Skeletal muscle satellite cell (primary cell): Measurements from ENCODE around the gene MS4A15. TPM values are rescaled to one million over a fixed set of nuclear protein-coding genes. Genes with fewer than 3 reads are reported as not detected.
"Not testable (repeated sequence)": the region's sequence is repeated elsewhere in the genome, so short reads cannot be mapped to it uniquely, and the experiment has no call there.

Source experiments
- H3K27me3 ChIP-seq: 2 replicates; pipeline ENCODE4 v1.7.0; 2013; ENCODE audit warnings: low read length; ENCODE audit not compliant: control insufficient read depth, insufficient read depth
- H3K36me3 ChIP-seq: 2 replicates; pipeline ENCODE4 v1.7.0; 2013; ENCODE audit warnings: mild to moderate bottlenecking, control low read depth, low read length; ENCODE audit not compliant: insufficient read depth
- H3K4me1 ChIP-seq: 2 replicates; pipeline ENCODE4 v1.7.0; 2013; ENCODE audit warnings: low read length; ENCODE audit not compliant: control insufficient read depth, insufficient read depth
- H3K4me2 ChIP-seq: 2 replicates; pipeline ENCODE4 v1.7.0; 2013; ENCODE audit warnings: mild to moderate bottlenecking, low read length
- H3K4me3 ChIP-seq: 2 replicates; pipeline ENCODE4 v1.7.0; 2013; ENCODE audit warnings: low read length
- H3K9ac ChIP-seq: 2 replicates; pipeline ENCODE4 v1.7.0; 2013; ENCODE audit warnings: mild to moderate bottlenecking, low read depth, low read length, moderate library complexity
- H3K9me3 ChIP-seq: replicated peaks from 2 replicates; pipeline ENCODE4 v1.7.0; 2013; ENCODE audit warnings: mild to moderate bottlenecking, control low read depth, low read length
- total RNA-seq: library from RNA; depleted of rRNA; stranded (reverse); fragments of >200 nt; gene quantifications from 2 replicates; pipeline ENCODE4 v1.2.3, GENCODE V29; 2012; rRNA removed

The MS4A15 gene
- not detected in 2 replicates for total RNA-seq

- Histone ChIP-seq H3K4me1 (no peaks in the 10 kb centered on the region), H3K9ac (no peak within 1 kb of the TSS), H3K4me3 (no peak within 1 kb of the TSS), H3K4me2 (no peak within 1 kb of the TSS), H3K27me3 (peaks cover 5% of the 10 kb centered on the region), H3K9me3 (no peaks in the 10 kb centered on the region), H3K36me3 (no peaks in the 10 kb centered on the region)
Observed at GRCh38 chr11:60756307-60757032, at the start of gene MS4A15. Gene MS4A15, plus strand, starts transcription at chr11:60756867. Its CDS starts 6,867 bp downstream, at chr11:60763734.

GRCh38 chr11:60706931-60707330, 49.7 kb upstream of the MS4A15 start:
- H3K36me3 ChIP-seq = no peaks in the 10 kb centered on the region
- no peak overlapping the region for H3K4me2 ChIP-seq
- no peaks in the 10 kb centered on the region for H3K27me3 ChIP-seq
- no peaks in the 10 kb centered on the region for H3K4me1 ChIP-seq
- no peak overlapping the region for H3K4me3 ChIP-seq
- no peaks in the 10 kb centered on the region for H3K9me3 ChIP-seq
- H3K9ac ChIP-seq = no peak overlapping the region

GRCh38 chr11:60710482-60710881, 46.2 kb upstream of the MS4A15 start:
- Histone ChIP-seq H3K9ac (no peak overlapping the region), H3K4me1 (no peaks in the 10 kb centered on the region), H3K36me3 (no peaks in the 10 kb centered on the region), H3K27me3 (no peaks in the 10 kb centered on the region), H3K4me2 (no peak overlapping the region), H3K4me3 (no peak overlapping the region), H3K9me3 (no peaks in the 10 kb centered on the region)

- H3K36me3 ChIP-seq = no peaks in the 10 kb centered on the region
- no peak overlapping the region for H3K9ac ChIP-seq
- no peak overlapping the region for H3K4me3 ChIP-seq
- H3K27me3 ChIP-seq = no peaks in the 10 kb centered on the region
- no peaks in the 10 kb centered on the region for H3K4me1 ChIP-seq
- H3K9me3 ChIP-seq = no peaks in the 10 kb centered on the region
- H3K4me2 ChIP-seq = no peak overlapping the region
Observed at GRCh38 chr11:60711276-60711675, 45.4 kb upstream of the MS4A15 start.

- not testable (repeated sequence) for H3K4me3 ChIP-seq, H3K9ac ChIP-seq, H3K9me3 ChIP-seq
Observed at GRCh38 chr11:60713423-60713822, 43.2 kb upstream of the MS4A15 start.

GRCh38 chr11:60717956-60718355, 38.7 kb upstream of the MS4A15 start:
- H3K4me2 ChIP-seq = no peak overlapping the region
- H3K9ac ChIP-seq = no peak overlapping the region
- H3K36me3 ChIP-seq = no peaks in the 10 kb centered on the region
- H3K27me3 ChIP-seq = no peaks in the 10 kb centered on the region
- no peak overlapping the region for H3K4me3 ChIP-seq
- no peaks in the 10 kb centered on the region for H3K9me3 ChIP-seq
- H3K4me1 ChIP-seq = no peaks in the 10 kb centered on the region

More at GRCh38 chr11:60713423-60713822, 43.2 kb upstream of the MS4A15 start:
- H3K36me3 ChIP-seq, H3K27me3 ChIP-seq, H3K4me2 ChIP-seq, H3K4me1 ChIP-seq: not testable (repeated sequence)

GRCh38 chr11:60718524-60719316, 37.9 kb upstream of the MS4A15 start:
- Histone ChIP-seq H3K4me2 (no peak overlapping the region), H3K4me3 (no peak overlapping the region), H3K36me3 (no peaks in the 10 kb centered on the region), H3K9me3 (no peaks in the 10 kb centered on the region), H3K9ac (no peak overlapping the region), H3K27me3 (no peaks in the 10 kb centered on the region), H3K4me1 (no peaks in the 10 kb centered on the region)

GRCh38 chr11:60719391-60719790, 37.3 kb upstream of the MS4A15 start:
- H3K4me2 ChIP-seq = no peak overlapping the region
- no peaks in the 10 kb centered on the region for H3K36me3 ChIP-seq
- H3K27me3 ChIP-seq = no peaks in the 10 kb centered on the region
- no peak overlapping the region for H3K4me3 ChIP-seq
- H3K9me3 ChIP-seq = no peaks in the 10 kb centered on the region
- no peaks in the 10 kb centered on the region for H3K4me1 ChIP-seq
- no peak overlapping the region for H3K9ac ChIP-seq

GRCh38 chr11:60720460-60720859, 36.2 kb upstream of the MS4A15 start:
- Histone ChIP-seq H3K4me2 (no peak overlapping the region), H3K4me3 (no peak overlapping the region), H3K9me3 (no peaks in the 10 kb centered on the region), H3K4me1 (no peaks in the 10 kb centered on the region), H3K36me3 (no peaks in the 10 kb centered on the region), H3K9ac (no peak overlapping the region), H3K27me3 (no peaks in the 10 kb centered on the region)

- Histone ChIP-seq H3K4me1 (no peaks in the 10 kb centered on the region), H3K4me3 (no peak within 1 kb of the TSS), H3K27me3 (no peaks in the 10 kb centered on the region), H3K4me2 (no peak within 1 kb of the TSS), H3K9ac (no peak within 1 kb of the TSS), H3K36me3 (no peaks in the 10 kb centered on the region), H3K9me3 (no peaks in the 10 kb centered on the region)
Observed at GRCh38 chr11:60724420-60724819, 32.2 kb upstream of the MS4A15 start, which contains the start of gene MS4A18. Gene MS4A18, plus strand, starts transcription at chr11:60724720.

- Histone ChIP-seq H3K9me3 (no peaks in the 10 kb centered on the region), H3K4me3 (no peak overlapping the region), H3K27me3 (no peaks in the 10 kb centered on the region), H3K4me2 (no peak overlapping the region), H3K36me3 (no peaks in the 10 kb centered on the region), H3K4me1 (no peaks in the 10 kb centered on the region), H3K9ac (no peak overlapping the region)
Observed at GRCh38 chr11:60725592-60725991, 31.1 kb upstream of the MS4A15 start.
